Ureter (tissue), 1 donor: Measurements from ENCODE around the gene PBX3. TPM values are rescaled to one million over a fixed set of nuclear protein-coding genes. Genes with fewer than 3 reads are reported as not detected.

Source experiments
- DNase-seq: peaks from one replicate; pipeline ENCODE4 v3.0.0-alpha.2; 2020; ENCODE audit warnings: low spot score
- total RNA-seq: library from RNA; stranded (reverse); gene quantifications from one replicate; pipeline ENCODE4 v1.2.4, GENCODE V29; 2023
- donor health status: DM: yes; HTN: yes; CAD: no.

PBX3 gene
- total RNA-seq, 1 donor from 2014 or later: 48.3 TPM

DNA sequence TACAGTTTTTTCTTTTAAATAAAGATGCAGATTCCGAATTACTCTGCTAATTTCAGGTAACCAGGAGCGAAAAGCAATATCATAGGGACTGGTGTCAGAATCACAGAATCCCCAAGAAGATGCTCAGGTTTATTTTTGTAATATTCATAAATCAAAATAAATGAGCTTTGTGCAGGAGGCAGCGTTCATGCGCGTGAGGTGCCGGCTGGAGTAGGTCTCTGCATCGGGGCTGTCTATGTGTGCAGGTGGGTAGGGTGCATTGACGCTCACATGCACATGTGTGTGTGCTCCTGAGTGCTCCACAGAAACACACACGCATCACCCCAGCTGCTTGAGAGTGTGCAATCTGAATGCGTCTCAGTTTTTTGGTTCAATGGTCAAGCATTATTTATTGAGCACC, 226.4 kb downstream of the PBX3 start:
- DNase-seq: no peak

DNA sequence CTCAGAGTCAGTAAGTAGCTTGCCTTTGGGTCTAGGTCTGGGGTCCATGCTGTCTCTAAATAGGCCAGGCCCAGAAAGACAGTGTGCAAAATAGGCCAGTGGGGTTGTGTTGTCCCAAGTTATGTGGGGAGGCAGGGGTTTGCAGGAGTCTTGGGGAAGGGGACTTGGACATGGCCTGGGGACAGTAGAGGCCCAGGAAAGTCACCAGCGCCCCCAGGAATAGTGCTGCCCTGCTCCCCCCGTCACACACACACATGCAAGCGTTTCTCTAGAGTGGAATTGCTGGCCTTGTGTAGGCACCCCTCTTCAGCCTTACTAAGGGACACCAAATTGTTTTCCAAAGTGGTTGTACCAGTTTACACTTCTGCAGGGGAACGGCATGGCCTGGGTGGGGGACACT, 227.5 kb downstream of the PBX3 start:
- no peak for DNase-seq

GRCh38 chr9:125977223-125977622, 230.1 kb downstream of the PBX3 start:
- DNase-seq: no peak

DNA sequence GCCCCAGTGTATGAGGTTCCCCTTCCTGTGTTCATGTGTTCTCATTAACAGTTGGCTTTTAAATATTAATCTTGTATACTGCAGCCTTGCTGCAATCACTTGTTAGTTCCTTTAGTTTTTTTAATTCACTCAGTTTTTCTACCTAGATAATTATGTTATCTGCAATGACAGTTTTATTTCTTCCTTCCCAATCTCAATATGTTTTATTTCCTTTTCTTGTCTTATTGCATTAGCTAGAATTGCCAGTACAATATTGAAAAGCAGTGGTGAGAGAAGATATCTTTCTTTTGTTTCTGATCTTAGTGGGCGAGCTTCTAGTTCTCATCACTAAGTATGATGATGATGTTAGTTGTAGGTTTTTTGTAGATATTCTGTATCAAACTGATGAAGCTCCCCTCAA, 232.2 kb downstream of the PBX3 start:
- DNase-seq: no peak

DNA sequence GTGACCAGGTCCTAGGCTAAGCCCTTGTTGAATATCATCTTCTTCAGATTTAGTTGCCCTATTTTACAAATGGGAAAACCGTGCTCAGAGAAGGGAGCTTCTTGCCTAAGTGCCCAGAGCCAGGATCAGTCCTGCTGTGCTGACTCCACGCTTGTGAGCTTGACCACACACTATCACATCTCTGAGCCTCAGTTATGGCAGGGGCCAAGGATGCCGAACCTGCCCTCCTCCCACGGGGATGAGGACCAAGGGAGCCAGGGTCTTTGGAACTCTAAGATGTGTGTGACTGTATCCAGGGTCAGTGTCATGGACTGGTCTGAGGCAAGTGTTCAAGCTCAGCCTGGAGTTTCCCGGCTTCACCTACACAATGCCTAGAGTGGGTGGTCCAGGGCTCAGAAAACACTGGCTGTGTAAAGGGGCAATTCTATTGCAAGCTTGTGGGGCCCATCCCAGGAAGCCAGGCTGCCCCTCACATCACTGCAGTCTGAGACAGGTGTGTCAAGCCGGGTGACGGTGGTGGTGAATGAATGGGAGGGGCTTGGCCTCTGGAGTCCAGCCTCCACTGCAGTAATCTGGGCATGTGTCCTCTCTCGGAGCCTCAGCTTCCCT, 235.7 kb downstream of the PBX3 start:
- DNase-seq: no peak

GRCh38 chr9:125983681-125984080, 236.5 kb downstream of the PBX3 start:
- no peak for DNase-seq

DNA sequence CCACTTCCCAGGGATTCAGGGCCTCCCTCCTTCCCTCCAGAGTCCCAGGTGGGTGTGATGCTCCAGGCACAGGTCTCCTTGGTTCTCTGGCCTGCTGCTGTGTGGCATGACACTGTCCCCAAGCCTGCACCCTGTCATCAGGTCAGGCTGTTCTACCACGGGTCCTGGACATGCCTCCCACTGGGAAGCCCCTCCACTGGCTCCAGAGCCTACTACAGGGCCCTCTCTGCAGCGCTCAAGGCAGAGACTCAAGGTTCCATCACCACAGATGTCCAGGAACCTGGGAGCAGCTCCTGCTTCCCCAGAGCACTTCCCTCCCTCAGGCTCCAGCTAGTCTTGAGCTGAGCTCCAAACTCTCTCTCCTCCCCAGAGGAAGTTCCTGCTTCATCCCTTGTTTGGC, 237.3 kb downstream of the PBX3 start:
- no peak for DNase-seq

DNA sequence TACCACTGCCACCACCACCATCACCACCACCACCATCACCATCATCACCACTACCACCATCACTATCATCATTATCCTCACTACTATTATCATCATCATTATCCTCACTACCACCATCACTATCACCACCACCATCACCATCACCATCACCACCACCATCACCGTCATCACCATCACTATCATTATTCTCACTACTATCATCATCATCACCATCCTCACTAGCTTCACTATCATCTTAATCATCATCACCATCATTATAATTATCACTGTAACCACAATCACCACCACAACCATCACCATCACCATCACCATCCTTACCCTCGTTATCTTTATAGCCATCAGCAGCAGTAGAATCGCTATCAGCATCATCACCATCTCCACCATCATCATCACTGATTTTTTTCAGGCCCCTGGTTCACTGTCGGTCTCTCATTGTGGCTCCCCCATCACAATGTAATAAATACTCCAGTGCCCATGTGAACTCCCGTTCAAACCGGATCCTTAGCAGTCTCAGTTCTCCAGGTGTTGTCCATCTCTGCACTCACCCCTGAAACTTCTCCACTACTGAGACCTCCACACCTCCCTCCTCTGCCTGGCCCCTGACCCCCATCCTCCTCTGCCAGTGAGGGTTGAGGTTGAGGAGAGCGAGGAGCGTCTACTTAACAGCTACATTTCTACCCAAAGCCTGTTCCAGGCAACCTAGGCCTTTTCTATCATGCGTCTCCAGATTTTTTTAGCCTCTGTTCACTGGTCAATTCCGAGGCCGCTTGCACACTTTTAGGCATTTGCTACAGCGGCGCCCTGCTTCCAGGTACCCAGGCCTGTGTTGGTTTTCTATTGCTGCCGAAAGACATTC, 238.2 kb downstream of the PBX3 start:
- DNase-seq: no peak

GRCh38 chr9:125985998-125986655, 239.0 kb downstream of the PBX3 start:
- DNase-seq: no peak

- no peak for DNase-seq
These were observed 239.8 kb downstream of the PBX3 start for GRCh38 chr9:125986966-125987365.

DNA sequence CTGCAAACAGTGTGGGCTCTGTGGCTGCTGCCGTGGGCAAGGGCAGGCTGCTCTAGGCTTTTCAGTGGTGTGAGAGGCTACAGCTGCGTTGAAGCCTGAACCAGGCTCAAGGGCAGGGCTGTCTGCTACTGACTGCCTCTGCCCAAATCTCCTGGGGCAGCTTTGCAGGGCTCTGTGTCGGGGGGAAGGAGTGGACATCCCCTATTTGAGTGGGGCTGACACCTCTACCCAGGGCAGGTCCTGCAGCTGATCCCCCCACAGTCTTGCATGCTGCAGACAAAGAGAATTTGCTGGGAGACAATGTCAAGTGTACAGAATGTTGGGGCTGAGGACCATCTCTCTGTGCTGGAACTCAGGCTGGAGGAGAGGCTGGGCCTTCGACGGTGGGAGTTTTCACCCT, 240.2 kb downstream of the PBX3 start:
- DNase-seq: no peak

DNA sequence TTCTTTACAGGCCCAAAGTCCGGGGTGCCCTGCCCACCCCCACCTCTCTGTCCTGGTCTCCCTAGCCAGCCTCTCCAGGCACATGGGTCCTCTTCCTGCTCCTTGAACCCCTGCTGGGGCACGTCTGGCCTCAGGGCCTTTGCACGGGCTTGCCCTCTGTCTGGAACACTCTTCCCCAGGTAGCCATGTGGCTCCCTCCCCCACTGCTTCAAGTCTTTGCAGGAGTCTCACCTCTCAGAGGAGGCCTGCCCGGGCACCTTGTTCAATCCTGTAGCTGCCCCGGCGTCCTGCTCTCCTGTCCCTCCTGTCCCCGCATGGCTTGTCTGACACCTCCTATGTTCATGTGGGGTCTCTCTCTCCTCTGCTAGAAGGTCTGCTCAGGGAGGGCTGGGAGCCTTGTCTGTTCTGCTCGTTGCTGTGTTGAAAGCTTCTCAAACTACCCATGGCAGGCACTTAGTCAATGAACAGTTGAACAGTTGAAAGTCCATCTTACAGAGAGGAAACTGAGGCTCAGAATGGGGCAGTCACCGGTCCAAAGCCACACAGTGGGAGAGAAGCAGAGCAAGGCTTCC, 241.4 kb downstream of the PBX3 start:
- no peak for DNase-seq

DNA sequence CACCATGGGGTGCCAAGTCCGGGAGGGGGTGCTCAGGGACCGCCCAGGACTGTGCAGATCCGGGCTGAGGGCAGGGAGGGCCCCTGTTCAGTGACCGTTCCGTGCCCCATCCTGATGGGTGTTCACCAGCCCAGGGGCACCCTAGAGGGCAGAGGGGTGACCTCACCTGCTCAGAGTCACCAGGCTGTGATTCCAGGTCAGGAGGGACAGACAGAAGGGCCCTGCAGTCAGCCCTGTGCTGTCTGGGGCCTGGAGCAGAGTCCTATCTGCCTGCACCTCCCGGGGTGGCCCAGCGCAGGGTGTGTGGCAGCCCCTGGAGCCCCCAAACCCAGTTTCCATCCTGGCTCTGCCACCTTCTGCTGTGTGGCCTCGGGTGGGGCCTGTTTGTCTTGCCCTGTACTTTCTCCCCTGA, 241.9 kb downstream of the PBX3 start:
- no peak for DNase-seq

GRCh38 chr9:125989524-125990180, 242.5 kb downstream of the PBX3 start:
- DNase-seq: no peak

DNA sequence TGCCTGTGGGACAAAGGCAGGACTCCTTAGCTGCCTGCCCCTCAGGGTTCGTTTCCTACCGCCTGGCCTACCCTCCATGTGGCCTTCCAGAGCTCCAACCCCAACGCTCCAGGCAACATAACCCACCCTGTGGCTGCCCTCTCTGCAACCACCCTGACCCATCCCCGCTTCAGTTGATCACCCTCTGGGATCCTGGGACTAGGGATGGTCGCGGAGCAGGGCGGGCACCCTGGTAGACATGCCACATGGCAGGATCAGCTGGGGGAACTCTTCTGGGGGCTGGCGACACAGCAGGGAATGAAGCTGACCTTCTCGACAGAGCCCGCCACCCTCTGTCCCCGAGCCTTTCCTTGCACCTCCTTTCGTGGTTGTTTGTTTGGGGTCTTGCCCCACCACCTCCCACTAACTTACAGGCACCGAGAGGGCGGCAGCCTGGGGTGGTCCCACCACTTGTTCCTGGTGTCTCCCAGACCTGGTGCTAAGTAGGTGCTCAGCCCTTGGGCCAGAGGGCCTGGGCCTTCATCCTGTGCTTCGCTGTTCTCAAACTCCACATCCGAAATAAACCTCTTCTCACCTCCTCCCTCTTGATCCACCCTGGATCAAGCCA, 243.1 kb downstream of the PBX3 start:
- DNase-seq: no peak

DNA sequence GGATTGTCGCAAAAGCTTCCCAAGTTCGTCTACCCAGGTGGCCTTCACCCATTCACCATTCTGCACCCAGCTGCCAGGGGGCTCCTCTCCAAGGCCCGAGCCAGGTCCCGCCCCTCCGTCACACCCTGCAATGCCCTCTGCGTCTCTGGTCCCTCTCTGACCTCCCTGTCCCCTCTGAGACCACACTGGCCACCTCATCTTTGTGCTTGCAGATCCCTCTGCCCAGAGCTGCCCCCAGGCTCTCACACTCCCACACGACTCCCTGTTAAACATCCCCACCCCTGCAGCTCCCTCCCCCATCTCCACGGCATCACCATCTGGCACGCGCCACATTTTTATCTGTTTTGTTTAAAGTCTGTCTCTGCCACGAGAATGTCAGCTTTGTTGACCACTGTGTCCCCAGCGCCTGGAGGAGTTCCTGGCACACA, 243.6 kb downstream of the PBX3 start:
- DNase-seq: no peak

GRCh38 chr9:125991886-125992529, 244.8 kb downstream of the PBX3 start:
- DNase-seq: no peak

- DNase-seq: no peak
These were observed 245.4 kb downstream of the PBX3 start for GRCh38 chr9:125992557-125992956.

DNA sequence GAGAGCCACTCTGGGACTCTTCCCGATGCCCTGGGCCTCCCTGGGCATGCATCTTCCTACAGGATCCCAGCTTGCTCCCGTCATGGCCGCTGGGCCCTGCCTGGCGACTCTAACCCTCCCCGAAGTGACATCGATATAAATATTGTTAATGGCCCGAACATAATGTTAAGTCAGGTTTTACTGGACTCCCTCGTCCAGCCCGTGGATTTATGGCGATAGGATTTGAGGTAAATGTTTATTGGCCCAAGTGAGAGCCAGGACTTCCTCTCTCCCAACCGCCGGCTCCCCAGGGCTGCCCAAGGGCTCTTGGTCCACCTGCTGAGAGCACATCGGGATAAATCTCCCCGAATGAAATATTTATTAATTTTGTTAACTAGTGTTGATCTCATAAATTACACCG, 246.3 kb downstream of the PBX3 start:
- no peak for DNase-seq

- DNase-seq: no peak
These were observed 247.1 kb downstream of the PBX3 start for GRCh38 chr9:125994066-125994943.
